Psoas muscle (tissue), 8 donors: ENCODE results near the gene ANKRD13B. TPM values are rescaled to one million over a fixed set of nuclear protein-coding genes. Genes with fewer than 3 reads are reported as not detected.

Experiments used
- ATAC-seq, 4 donors: fragments of 200-7000 bp; cut with Tn5 transposase; one replicate each; pipeline ENCODE4 v1.9.1; 2020; ENCODE audit warnings: moderate library complexity in 3 of 4, mild to moderate bottlenecking in 2 of 4
- DNase-seq, 2 donors: peaks; one replicate each; pipeline ENCODE4 v3.0.0-alpha.2; 2020
- H3K27ac ChIP-seq: fragments of 200-600 bp; one replicate; pipeline ENCODE4 v1.8.0; 2022
- H3K27me3 ChIP-seq, 3 donors: fragments of 200-600 bp in 1 of 3; one replicate each; pipeline versions ENCODE4 v1.6.1 to v1.8.0; 2013 to 2022; ENCODE audit warnings: low read length in 2 of 3, mild to moderate bottlenecking in 2 of 3, moderate library complexity in 1 of 3; ENCODE audit not compliant: insufficient read depth in 3 of 3
- H3K36me3 ChIP-seq, 2 donors: fragments of 200-600 bp in 1 of 2; one replicate each; pipeline versions ENCODE4 v1.6.1 to v1.8.0; 2013 to 2022; ENCODE audit warnings: low read depth in 1 of 2, mild to moderate bottlenecking in 1 of 2, moderate library complexity in 1 of 2; ENCODE audit not compliant: insufficient read depth in 1 of 2
- H3K4me1 ChIP-seq: fragments of 200-600 bp; one replicate; pipeline ENCODE4 v1.8.0; 2022
- H3K4me3 ChIP-seq: fragments of 200-600 bp; one replicate; pipeline ENCODE4 v1.8.0; 2022; ENCODE audit warnings: mild to moderate bottlenecking
- H3K9me3 ChIP-seq: fragments of 200-600 bp; one replicate; pipeline ENCODE4 v1.8.0; 2022
- CTCF ChIP-seq: fragments of 200-600 bp; IDR thresholded peaks from one replicate; pipeline ENCODE4 v1.8.0; 2022; ENCODE audit warnings: antibody characterized with exemption
- WGBS, 3 donors: extraction: QIAGEN DNeasy Blood & Tissue Kit; methylation state at CpG; one replicate each; pipeline versions ENCODE4 v1.1.6 to v1.1.7; 2013; 5-methylcytosine and 5-hydroxymethylcytosine counted together
- intact Hi-C, 2 donors: fragments of 100-400 bp; cut with DNase I; formaldehyde crosslinking; loops; one replicate each; pipeline versions ENCODE4 v1.11.0 to v1.14.2; 2022
- polyA plus RNA-seq, 3 donors: library from polyadenylated mRNA; stranded (reverse); fragments of 200-250 nt; gene quantifications; one replicate each; pipeline ENCODE4 v1.2.3, GENCODE V29; 2013
- total RNA-seq, 4 donors: library from RNA; stranded (reverse); fragmentation: NEBNext Ultra II Directional in 2 of 4; extraction: Animal tissue kit (Norgen Biotek cat#: 25700) in 2 of 4; gene quantifications; one replicate each; pipeline versions ENCODE4 v1.2.1 to v1.2.4, GENCODE V29; 2021 to 2023
- donor health status: healthy with polysubstance abuse.
- donor health status: DM: no; HTN: no; CAD: no; lungs with moderate emphysema.
- donor health status: Bipolar disorder and iron deficiency.
- donor health status: healthy.
- donor health status: DM: yes; HTN: yes; CAD: no.
- donor health status: DM: no; HTN: no; CAD: no.
- donor health status: DM: no; HTN: no; CAD: no.
- donor health status: DM: yes; HTN: yes; CAD: no.

Gene ANKRD13B
- total and polyA plus RNA-seq, 7 donors = 5.4 to 14.8 (median 7.1) TPM

GRCh38 chr17:29559640-29560039, 33.3 kb upstream of the ANKRD13B start:
- Histone ChIP-seq H3K27ac (no peak overlapping the region), H3K4me3 (no peak overlapping the region), H3K27me3 (no peaks in the 10 kb centered on the region), H3K4me1 (peaks cover 8% of the 10 kb centered on the region), H3K36me3 (no peaks in the 10 kb centered on the region), H3K9me3 (no peaks in the 10 kb centered on the region)
- WGBS, 3 donors = 95 to 100% (median 98%) methylated on average over 2 of the region's 2 CpGs
- TF ChIP-seq CTCF = no peak
- intact Hi-C loops = no loop called here
- ATAC-seq (no peak), DNase-seq (no peak)

- DNase-seq = no peak
- intact Hi-C loops = no loop called here
- TF ChIP-seq CTCF = no peak
Observed at GRCh38 chr17:29560316-29560715, 32.6 kb upstream of the ANKRD13B start.

GRCh38 chr17:29561554-29562517, 31.1 kb upstream of the ANKRD13B start:
- 59 to 61% (median 60%) methylated on average over 17 of the region's 17 CpGs for WGBS, 3 donors
- no peak overlapping the region for H3K27ac ChIP-seq
- no peaks in the 10 kb centered on the region for H3K36me3 ChIP-seq
- H3K4me1 ChIP-seq = peaks cover 8% of the 10 kb centered on the region
- peak in 1 of 2 donors; percentile 58 for DNase-seq
- intact Hi-C loops = no loop called here
- ATAC-seq = no peak
- no peak overlapping the region for H3K4me3 ChIP-seq
- TF ChIP-seq CTCF = no peak
- H3K9me3 ChIP-seq = no peaks in the 10 kb centered on the region
- no peaks in the 10 kb centered on the region for H3K27me3 ChIP-seq

More at GRCh38 chr17:29560316-29560715, 32.6 kb upstream of the ANKRD13B start:
- H3K27me3 ChIP-seq = no peaks in the 10 kb centered on the region
- peaks cover 8% of the 10 kb centered on the region for H3K4me1 ChIP-seq
- H3K4me3 ChIP-seq = no peak overlapping the region
- H3K9me3 ChIP-seq = no peaks in the 10 kb centered on the region
- no peak for ATAC-seq
- no peaks in the 10 kb centered on the region for H3K36me3 ChIP-seq
- no peak overlapping the region for H3K27ac ChIP-seq
- WGBS, 3 donors = 53 to 57% (median 54%) methylated on average over 6 of the region's 6 CpGs

- Histone ChIP-seq H3K27ac (no peak overlapping the region), H3K9me3 (no peaks in the 10 kb centered on the region), H3K36me3 (no peaks in the 10 kb centered on the region), H3K4me1 (peaks cover 8% of the 10 kb centered on the region), H3K27me3 (no peaks in the 10 kb centered on the region), H3K4me3 (no peak overlapping the region)
- peak in 1 of 2 donors; percentile 46 for DNase-seq
- ATAC-seq = no peak
- intact Hi-C loops = no loop called here
- 72 to 76% (median 73%) methylated on average over 18 of the region's 18 CpGs for WGBS, 3 donors
- no peak for TF ChIP-seq CTCF
Observed at GRCh38 chr17:29562615-29563014, 30.3 kb upstream of the ANKRD13B start.
